GM18505 (cell line): ENCODE measurements around the gene NBPF3.
"Not testable (repeated sequence)": the region's sequence is repeated elsewhere in the genome, so short reads cannot be mapped to it uniquely, and the experiment has no call there.

Source experiments
- ATAC-seq: cut with Tn5 transposase; IDR thresholded peaks from one replicate; pipeline ENCODE4 v1.9.1; 2021; ENCODE audit not compliant: unreplicated experiment
- POLR2A ChIP-seq: IDR thresholded peaks from 4 replicates; pipeline ENCODE4 v1.6.1; 2011; ENCODE audit warnings: borderline replicate concordance; ENCODE audit not compliant: insufficient read depth, insufficient read length; ENCODE audit errors: extremely low read depth

NBPF3 gene

DNA sequence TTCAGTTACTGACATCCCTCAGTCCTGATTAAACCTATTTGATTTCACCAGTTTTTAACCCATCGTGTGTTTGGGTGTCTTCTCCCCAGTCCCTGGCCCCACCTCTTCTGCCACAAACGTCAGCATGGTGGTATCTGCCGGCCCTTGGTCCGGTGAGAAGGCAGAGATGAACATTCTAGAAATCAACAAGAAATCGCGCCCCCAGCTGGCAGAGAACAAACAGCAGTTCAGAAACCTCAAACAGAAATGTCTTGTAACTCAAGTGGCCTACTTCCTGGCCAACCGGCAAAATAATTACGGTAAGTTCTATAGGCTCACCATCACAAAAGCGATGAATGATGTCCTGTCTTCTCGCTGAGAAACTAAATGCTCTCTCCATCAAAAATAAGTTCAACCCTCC, 28.7 kb downstream of the NBPF3 start:
- ATAC-seq: no peak
- no peak for TF ChIP-seq POLR2A

DNA sequence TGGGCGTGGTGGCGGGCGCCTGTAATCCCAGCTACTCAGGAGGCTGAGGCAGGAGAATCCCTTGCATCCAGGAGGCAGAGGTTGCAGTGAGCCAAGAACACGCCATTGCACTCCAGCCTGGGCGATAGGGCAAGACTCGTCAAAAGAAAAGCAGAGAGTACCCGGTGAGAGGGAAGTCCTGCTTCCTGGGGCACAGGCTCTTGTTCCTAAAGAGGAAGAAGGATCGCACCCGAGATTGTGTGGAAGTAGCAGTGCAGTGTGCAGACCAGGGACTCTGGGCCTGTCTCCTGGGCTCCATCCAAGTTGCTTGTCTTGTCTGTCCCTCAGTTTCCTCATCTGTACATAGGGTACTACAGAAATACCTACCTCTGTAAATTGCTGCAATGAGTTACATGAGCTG, 29.6 kb downstream of the NBPF3 start:
- ATAC-seq: no peak

DNA sequence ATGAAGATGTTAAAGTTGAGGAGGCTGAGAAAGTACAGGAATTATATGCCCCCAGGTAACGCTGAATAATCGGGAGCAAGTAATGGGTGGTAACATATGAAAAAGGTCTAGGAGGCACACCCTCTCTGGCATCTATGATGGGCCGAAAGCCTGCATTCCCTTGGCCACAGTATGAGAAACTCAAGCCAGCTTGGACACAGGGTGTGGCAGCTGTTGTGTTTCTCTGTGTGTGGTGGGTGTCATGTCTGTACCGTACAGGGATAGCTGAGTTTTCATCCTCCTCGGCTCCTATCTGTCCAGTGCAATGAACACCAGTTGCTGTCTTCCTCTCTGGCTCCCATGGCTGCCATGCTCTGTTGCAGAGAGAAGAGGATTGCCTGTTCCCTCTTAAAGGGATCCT, 32.9 kb downstream of the NBPF3 start:
- no peak for ATAC-seq
- TF ChIP-seq POLR2A: no peak

More for the DNA sequence above, 29.6 kb downstream of the NBPF3 start:
- TF ChIP-seq POLR2A: no peak

DNA sequence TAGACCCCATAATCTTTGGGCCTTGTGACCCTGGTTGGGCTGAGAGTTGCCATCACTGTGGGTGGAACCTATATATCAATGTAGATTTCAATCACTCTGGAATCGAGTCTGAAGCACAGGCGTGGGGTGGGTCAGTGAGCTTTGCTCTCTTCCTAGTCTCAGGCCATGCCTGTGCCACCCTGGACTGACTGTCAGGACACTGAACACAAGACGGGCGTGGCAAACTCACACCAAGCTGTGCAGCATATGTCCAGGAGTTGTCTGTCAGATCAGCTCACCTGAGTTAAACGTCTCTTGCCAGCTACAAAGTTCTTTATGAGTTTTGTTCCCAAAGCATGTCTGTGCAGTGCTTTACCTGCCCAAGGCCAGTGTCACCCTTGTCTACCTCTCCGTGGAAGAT, 38.4 kb downstream of the NBPF3 start:
- ATAC-seq: no peak
- no peak for TF ChIP-seq POLR2A

DNA sequence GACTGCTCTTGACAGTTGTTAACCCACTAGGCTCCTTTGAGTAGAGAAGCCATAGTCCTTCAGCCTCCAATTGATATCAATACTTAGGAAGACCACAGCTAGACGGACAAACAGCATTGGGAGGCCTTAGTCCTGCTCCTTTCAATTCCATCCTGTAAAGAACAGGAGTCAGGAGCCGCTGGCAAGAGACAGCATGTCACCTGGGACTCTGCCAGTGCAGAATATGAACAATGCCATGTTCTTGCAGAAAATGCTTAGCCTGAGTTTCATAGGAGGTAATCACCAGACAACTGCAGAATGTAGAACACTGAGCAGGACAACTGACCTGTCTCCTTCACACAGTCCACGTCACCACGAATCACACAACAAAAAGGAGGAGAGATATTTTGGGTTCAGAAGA, 43.9 kb downstream of the NBPF3 start:
- ATAC-seq: not testable (repeated sequence)

DNA sequence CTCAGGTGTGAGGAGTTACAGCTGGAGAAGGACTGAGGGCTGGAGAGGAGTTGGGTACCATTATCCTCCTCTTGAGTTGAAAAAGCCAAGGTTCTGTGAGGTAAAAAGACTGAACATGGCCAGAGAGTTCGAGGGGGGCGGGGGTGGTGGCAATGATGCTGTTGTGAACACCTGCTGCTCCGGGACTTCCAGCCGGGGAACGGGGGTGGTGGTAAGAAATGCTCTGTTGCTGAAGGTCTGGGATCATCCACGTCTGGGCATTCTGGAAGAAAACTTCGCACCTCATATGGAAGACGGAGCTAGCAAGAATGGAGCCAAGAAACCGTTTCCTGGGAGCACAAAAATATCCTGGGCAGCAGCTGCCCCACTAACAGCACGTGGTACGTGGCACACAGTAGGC, 49.2 kb downstream of the NBPF3 start:
- no peak for TF ChIP-seq POLR2A
- no peak for ATAC-seq

DNA sequence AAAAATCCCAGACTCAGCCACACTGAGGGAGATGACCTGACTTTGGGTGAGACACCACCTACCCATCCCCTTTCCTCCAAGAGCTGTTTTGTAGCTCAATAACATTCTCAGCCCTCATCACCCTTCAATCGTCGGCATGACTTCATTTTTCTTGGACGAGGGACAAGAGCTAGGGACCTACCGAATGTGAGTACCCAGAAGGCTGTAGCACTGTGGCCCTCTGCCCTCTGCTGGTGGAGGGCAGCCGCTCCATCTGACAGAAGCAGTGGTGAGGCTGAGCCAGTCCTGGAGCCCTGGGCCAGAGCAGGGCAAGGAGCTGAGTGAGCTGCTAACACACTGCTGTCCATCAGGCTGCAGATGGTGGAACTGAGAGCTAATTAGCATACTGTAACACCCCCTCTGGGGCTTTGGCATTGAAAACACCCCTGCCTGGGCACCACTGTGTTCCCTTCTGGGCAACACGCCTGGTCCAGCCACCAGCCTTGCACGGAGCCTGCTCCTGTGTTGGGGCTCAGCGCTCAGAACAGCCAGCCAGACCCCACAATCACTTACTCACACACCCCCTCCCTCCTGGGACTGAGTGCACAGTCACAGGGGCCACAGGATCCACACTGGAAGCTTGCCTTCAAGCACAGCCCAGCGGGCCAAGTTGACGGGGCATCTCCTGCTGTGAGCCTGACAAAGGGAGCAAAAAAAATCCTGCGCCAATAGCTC, 51.0 kb downstream of the NBPF3 start:
- ATAC-seq: no peak
- no peak for TF ChIP-seq POLR2A

DNA sequence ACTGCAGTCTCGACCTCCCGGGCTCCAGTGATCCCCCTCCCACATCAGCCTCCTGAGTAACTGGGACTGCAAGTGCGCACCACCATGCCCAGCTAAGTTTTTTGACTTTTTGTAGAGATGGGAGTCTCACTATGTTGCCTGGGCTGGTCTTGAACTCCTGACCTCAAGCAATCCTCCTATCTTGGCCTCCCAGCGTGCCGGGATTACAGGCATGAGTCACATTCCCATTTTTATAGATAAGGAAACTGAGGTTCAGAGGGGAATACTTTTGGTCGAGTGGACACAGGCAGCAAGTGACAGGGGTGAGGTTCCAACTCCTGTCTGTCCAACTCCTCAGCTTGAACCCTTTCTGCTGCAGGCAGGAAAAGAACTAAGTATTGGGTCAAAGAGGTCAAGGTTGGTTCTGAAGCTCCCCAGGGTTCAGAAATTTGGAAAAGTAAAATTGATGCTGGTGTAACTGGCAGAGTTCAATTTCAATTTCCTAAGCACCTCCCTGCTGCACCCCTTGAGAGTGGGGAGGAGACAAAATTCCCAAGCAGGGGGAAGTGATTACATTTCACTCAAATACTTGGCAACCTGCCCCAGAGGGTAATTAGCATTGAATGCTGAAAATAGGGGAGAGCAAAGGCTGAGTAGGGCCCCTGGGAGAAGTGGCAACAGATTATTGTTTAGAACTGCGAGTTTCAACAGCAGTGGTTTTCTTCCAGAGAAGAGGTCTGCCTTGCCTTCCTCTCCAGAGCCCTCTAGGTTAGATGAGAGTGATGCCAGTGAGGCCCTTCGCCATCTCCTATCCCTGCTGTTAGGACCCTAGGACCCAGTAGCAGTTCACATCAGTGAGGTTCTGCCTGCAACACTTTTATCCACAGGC, 51.8 kb downstream of the NBPF3 start:
- no peak for TF ChIP-seq POLR2A
- ATAC-seq: no peak

DNA sequence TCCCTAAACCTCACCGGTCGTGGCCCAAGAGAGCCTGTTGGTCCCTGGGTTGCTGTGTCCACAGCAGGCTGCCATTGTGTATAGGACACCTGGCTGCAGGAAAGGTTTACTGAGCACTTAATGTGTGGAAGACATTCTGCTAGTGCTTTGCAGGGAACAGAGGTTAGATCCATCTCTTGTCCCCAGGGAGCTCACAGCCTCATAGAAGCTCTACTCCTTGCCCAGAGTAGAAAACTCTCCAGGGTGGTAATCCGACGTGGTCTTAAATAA, 52.4 kb downstream of the NBPF3 start:
- TF ChIP-seq POLR2A: no peak
- no peak for ATAC-seq

DNA sequence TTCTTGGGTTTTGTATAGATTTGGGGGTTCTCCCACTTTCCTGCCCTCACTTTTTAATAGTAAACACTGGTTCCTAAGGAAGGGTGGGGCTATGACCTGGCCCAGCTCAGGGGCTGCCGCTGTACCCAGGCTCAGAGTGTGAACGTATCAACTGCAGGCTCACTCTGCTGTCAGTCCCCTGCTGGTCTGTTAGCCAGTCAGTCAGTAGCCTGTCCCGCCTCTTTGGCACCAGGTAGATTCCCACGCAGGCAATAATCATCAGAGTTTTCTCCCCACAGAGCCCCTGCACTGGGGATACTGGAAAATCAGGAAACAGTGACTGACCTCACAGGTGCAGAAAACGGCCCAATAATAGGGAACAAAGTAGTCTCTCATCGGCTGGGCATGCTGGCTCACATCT, 54.3 kb downstream of the NBPF3 start:
- TF ChIP-seq POLR2A: no peak
- ATAC-seq: no peak

DNA sequence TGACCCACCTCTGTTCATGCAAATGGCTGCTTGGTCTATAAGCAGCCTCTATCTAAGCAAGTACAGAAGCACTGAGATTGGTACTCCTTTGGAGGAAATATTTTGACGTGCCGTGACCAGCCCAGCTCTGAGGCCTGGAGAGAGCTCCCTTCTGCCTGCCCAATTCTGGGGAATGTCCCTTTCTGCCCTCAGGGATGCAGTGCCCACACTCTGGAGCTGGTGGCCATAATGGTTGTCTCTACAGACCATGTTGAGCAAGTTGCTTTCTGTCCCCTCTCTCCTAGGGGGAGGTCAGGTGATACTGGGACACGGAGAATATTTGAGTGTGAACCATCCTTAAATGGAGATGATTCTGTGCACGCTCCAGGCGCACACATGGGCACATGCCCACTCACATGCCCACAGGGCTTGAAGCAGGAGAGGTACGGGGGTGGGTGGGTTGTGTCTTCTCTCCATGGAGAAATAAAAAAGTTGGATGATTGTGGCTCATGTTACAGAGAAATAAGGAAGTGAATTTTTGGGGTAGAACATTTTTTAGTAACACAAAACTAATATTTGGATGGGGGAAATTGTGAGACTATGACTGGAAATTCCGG, 55.4 kb downstream of the NBPF3 start:
- ATAC-seq: no peak
- no peak for TF ChIP-seq POLR2A

DNA sequence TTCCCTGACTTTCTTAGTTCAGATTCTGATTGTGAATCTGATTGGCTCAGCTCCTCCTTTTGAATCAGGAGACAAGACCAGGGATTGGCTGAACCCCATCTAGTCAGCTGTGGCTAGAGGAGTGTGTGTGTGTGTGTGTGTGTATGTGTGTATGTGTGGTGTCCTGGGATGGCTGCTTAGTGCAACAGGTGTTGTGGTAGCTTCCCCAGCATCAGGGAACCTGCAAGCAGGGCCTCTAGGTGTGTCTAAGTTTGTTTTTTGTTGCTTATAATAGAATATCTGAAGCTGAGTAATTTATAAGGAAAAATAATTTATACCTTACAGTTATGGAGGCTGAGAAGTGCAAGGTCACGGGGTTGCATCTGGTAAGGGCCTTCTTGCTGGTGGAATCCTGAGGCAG, 56.1 kb downstream of the NBPF3 start:
- ATAC-seq: no peak
- no peak for TF ChIP-seq POLR2A

DNA sequence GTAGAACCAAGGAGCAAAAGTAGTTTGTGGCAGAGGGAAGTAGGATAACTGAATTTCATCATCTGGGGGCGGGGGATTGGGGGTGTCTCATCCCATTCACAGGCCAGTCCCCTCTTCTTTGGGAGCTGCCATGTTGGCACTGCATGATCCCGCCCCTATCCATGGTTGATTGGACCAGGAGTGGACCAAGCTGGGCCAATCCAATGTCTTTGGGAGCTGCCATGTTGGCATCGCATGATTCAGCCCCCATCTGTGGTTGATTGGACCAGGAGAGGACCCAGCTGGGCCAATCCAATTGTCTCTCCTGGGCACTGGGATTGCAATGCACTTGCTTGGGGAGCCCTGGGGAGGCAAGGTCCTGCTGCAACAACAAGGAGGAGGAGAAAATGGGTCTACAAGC, 56.9 kb downstream of the NBPF3 start:
- TF ChIP-seq POLR2A: no peak
- no peak for ATAC-seq

DNA sequence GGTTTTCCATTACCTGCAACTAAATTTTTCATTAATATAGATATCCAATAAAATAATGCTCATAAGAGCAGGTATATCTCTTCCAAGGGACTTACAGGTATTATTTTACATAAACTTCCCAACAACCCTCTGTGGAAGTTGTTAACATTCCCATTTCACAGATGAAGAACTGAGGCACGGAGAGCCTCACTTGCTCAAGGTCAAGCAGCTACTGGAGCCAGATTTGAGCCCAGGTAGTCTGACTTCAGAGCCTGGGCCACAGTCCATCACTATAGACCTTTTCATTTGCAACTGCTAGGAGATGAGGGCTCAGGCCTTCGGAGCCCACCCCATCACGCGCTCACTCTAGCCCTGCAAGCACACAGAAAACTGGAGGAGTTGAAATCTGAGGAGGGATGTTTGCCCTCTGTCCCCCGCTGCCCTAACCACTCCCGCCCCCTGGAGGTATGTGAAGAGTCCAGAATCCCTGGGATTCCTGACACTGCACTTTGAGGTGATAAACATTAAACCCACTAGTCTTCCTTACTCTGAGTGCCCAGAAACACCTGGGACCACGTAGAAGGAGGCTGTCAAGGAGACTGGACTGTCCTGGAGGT, 57.6 kb downstream of the NBPF3 start:
- no peak for ATAC-seq
- no peak for TF ChIP-seq POLR2A

DNA sequence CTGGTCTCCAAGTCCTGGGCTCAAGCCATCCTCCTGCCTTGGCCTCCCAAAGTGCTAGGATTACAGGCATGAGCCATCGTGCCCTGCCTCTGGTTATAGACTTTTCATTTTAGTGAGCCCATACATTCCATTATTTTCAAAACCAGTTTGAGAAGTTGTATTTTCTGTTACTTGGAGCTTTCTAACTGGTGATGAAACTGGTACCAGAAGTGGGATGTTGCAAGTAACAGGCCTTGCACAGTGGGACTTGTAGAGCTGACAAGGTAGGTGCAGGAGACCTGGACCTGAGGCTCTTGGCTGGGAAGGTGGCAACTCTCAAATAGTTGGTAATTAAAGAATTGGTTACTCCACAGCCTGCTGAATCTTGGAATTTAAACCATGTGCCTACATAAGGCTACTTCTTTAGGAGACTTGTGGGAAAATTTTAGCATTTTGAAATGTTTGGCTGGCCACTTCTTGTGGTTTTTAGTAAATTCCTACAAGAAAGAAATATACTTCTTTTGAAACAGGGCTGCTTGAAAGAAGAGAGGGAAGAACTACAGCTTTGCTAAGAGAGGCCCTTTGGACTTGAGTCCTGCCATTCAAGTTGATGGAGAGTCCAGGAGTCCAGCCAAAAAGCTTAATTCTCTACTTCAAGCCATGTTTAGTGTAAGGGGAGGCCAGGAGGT, 59.5 kb downstream of the NBPF3 start:
- no peak for ATAC-seq
- no peak for TF ChIP-seq POLR2A
